NB4 (cell line): ENCODE data around the gene TAF1C.

ENCODE experiments used
- DNase-seq: peaks from one replicate; pipeline ENCODE4 v3.0.0; 2010; ENCODE audit warnings: low read depth
- H3K4me3 ChIP-seq: one replicate; pipeline ENCODE4 v1.5.1; 2011; ENCODE audit warnings: mild to moderate bottlenecking, low read depth, low read length, moderate library complexity
- MYC ChIP-seq: IDR thresholded peaks from 2 replicates; pipeline ENCODE4 v1.6.1; 2011; ENCODE audit warnings: low read depth, low read length
- POLR2A ChIP-seq: IDR thresholded peaks from 2 replicates; pipeline ENCODE4 v1.6.1; 2011; ENCODE audit warnings: mild to moderate bottlenecking; ENCODE audit not compliant: insufficient read length; ENCODE audit errors: extremely low read depth
- TF ChIP-seq, protein P1 (sequence below): IDR thresholded peaks from one replicate; pipeline ENCODE4 v1.5.1; 2012; ENCODE audit warnings: low read depth, low read length
- TF ChIP-seq, protein P2 (sequence below): IDR thresholded peaks from 2 replicates; pipeline ENCODE4 v1.6.1; 2011; ENCODE audit warnings: low read depth, low read length

Gene TAF1C

GRCh38 chr16:84190731-84191388 is 4.0 kb upstream of the TAF1C start, which contains the start of gene ADAD2:
ADAD2 (plus strand) TSS chr16:84191157; CDS start chr16:84191231, 74 bp downstream.
- DNase-seq = peak; percentile 39
- TF ChIP-seq, protein P1, sequence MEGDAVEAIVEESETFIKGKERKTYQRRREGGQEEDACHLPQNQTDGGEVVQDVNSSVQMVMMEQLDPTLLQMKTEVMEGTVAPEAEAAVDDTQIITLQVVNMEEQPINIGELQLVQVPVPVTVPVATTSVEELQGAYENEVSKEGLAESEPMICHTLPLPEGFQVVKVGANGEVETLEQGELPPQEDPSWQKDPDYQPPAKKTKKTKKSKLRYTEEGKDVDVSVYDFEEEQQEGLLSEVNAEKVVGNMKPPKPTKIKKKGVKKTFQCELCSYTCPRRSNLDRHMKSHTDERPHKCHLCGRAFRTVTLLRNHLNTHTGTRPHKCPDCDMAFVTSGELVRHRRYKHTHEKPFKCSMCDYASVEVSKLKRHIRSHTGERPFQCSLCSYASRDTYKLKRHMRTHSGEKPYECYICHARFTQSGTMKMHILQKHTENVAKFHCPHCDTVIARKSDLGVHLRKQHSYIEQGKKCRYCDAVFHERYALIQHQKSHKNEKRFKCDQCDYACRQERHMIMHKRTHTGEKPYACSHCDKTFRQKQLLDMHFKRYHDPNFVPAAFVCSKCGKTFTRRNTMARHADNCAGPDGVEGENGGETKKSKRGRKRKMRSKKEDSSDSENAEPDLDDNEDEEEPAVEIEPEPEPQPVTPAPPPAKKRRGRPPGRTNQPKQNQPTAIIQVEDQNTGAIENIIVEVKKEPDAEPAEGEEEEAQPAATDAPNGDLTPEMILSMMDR = no peak
- TF ChIP-seq MYC = no peak
- no peak for TF ChIP-seq POLR2A
- TF ChIP-seq, protein P2, sequence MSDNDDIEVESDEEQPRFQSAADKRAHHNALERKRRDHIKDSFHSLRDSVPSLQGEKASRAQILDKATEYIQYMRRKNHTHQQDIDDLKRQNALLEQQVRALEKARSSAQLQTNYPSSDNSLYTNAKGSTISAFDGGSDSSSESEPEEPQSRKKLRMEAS = no peak
- no peak within 1 kb of the TSS for H3K4me3 ChIP-seq

DNA sequence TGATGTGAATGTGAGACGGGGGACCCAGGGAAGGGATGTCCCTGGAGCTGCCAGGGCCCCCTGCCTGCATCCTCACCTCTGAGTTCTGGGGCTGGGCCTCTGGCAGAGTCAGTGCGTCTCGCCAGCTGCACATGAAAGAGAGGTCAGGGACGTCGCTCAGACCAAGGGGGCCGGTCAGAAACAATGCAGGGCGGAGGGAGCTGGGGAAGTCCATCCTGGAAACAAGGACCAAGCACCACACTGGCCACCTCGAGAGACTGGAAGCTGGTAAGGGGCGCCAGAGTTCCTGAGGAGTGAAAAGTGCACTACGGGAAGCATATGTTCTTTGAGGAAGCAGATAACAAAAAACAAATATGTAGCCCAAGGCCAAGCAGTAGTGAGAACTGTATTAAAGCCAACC is 2.1 kb downstream of the TAF1C start:
- TF ChIP-seq, protein P1 = no peak
- TF ChIP-seq POLR2A = no peak
- TF ChIP-seq, protein P2 = no peak
- no peak for TF ChIP-seq MYC
- no peak for DNase-seq
- H3K4me3 ChIP-seq = no peak overlapping the region

DNA sequence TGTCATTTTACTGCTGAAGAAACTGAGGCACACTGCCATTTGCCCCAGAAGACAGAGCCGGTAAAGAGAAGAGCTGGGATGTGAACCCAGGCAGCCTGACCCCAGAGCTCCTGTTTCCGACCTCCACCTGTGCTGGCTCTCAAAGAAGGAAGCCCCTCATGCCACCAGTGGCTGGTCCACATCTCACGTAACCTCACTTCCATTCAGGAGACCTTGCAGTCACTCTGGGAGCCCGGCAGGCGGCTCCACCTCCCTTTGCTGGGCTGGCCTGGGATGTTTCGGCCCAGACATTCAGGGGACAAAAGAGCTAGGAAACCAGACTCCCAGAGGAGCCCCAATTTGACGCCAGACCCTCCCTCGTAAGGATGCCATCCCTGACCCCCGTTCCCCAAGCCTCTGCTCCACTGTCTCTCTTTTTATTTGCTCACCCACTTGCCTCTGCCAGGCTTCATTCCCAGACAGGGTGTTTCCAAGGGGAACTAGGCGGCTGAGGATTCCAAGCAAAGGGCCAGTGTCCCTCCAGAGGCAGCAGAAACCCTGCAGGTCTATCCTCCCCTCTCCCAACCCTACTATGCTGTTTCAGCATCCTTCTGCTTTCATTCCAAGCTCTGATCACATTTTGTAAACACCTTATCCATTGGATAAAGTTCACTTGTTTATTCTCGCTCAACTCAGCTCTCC is 2.8 kb downstream of the TAF1C start:
- DNase-seq = no peak
- TF ChIP-seq MYC = no peak
- TF ChIP-seq, protein P1 = no peak
- TF ChIP-seq, protein P2 = no peak
- TF ChIP-seq POLR2A = no peak
- no peak overlapping the region for H3K4me3 ChIP-seq

DNA sequence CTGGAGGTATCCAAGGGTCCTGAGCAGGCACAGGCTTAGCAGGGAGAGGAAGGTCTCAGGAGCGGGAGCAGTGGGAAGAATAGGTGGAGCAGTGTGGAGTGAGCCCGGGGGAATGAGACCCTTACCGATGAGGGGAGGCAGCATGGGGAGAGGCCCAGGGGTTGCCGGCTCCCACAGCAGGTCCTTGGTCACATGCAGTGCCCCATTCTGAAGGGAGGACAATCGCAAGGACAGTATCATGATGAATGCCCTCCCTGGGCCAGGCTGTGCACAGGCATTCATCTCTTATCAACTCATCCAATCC is 3.3 kb downstream of the TAF1C start:
- TF ChIP-seq, protein P2 = no peak
- TF ChIP-seq, protein P1 = no peak
- TF ChIP-seq POLR2A = no peak
- no peak for TF ChIP-seq MYC
- DNase-seq = no peak

GRCh38 chr16:84182680-84183571 is 3.9 kb downstream of the TAF1C start:
- DNase-seq = no peak
- no peak overlapping the region for H3K4me3 ChIP-seq
- TF ChIP-seq POLR2A (no peak), MYC (no peak)
- TF ChIP-seq, protein P1 = no peak
- TF ChIP-seq, protein P2 = no peak

More for the DNA sequence above, 3.3 kb downstream of the TAF1C start:
- H3K4me3 ChIP-seq = no peak overlapping the region
